Esophagus (tissue), 2 donors: Measurements from ENCODE around the gene ARL10. TPM values are rescaled to one million over a fixed set of nuclear protein-coding genes. Genes with fewer than 3 reads are reported as not detected.

ENCODE experiments used
- H3K27ac ChIP-seq, 2 donors: one replicate each; pipeline ENCODE4 v1.5.1; 2013; ENCODE audit warnings: low read depth in 2 of 2, mild to moderate bottlenecking in 2 of 2, inconsistent platforms in 1 of 2, low read length in 1 of 2, moderate library complexity in 1 of 2
- H3K27me3 ChIP-seq, 2 donors: one replicate each; pipeline ENCODE4 v1.6.1; 2013; ENCODE audit warnings: low read length in 2 of 2, control low read depth in 1 of 2, mild to moderate bottlenecking in 1 of 2; ENCODE audit not compliant: insufficient read depth in 2 of 2, control insufficient read depth in 1 of 2
- H3K36me3 ChIP-seq, 2 donors: one replicate each; pipeline ENCODE4 v1.6.1; 2013; ENCODE audit warnings: low read length in 1 of 2; ENCODE audit not compliant: control insufficient read depth in 2 of 2, insufficient read depth in 2 of 2
- H3K4me1 ChIP-seq, 2 donors: one replicate each; pipeline ENCODE4 v1.6.1; 2013; ENCODE audit warnings: low read length in 1 of 2; ENCODE audit not compliant: control insufficient read depth in 2 of 2, insufficient read depth in 2 of 2
- H3K4me3 ChIP-seq, 2 donors: one replicate each; pipeline ENCODE4 v1.5.1; 2013; ENCODE audit warnings: low read length in 2 of 2, mild to moderate bottlenecking in 2 of 2, low read depth in 1 of 2, moderate library complexity in 1 of 2
- H3K9me3 ChIP-seq, 2 donors: one replicate each; pipeline ENCODE4 v1.6.1; 2013; ENCODE audit warnings: mild to moderate bottlenecking in 2 of 2, low read depth in 1 of 2, low read length in 1 of 2, moderate library complexity in 1 of 2; ENCODE audit not compliant: control insufficient read depth in 2 of 2, insufficient read depth in 1 of 2
- WGBS, 2 donors: extraction: QIAGEN DNeasy Blood & Tissue Kit; methylation state at CpG; one replicate each; pipeline ENCODE4 v1.1.7; 2013; 5-methylcytosine and 5-hydroxymethylcytosine counted together
- polyA plus RNA-seq, 2 donors: library from polyadenylated mRNA; stranded (reverse); fragments of 200-250 nt; gene quantifications; one replicate each; pipeline ENCODE4 v1.2.3, GENCODE V29; 2013
- donor health status: healthy with polysubstance abuse.
- donor health status: Bipolar disorder and iron deficiency.

ARL10 gene
- polyA plus RNA-seq, 2 donors = 2.4 to 3.8 TPM

- 66 to 85% methylated on average over 1 of the region's 1 CpG for WGBS, 2 donors
- Histone ChIP-seq H3K4me1 (no peaks in the 10 kb centered on the region), H3K27ac (no peak overlapping the region), H3K36me3 (no peaks in the 10 kb centered on the region), H3K27me3 (no peaks in the 10 kb centered on the region), H3K9me3 (no peaks in the 10 kb centered on the region), H3K4me3 (no peak overlapping the region)
Measured at GRCh38 chr5:176426876-176427275, 61.6 kb downstream of the ARL10 start.

GRCh38 chr5:176427971-176428370 lies 62.7 kb downstream of the ARL10 start:
- H3K4me1 ChIP-seq = no peaks in the 10 kb centered on the region
- WGBS, 2 donors = 59 to 77% methylated on average over 4 of the region's 4 CpGs

GRCh38 chr5:176429972-176430371 lies 64.7 kb downstream of the ARL10 start:
- Histone ChIP-seq H3K36me3 (no peaks in the 10 kb centered on the region), H3K4me3 (no peak overlapping the region), H3K4me1 (no peaks in the 10 kb centered on the region), H3K9me3 (no peaks in the 10 kb centered on the region), H3K27me3 (no peaks in the 10 kb centered on the region), H3K27ac (no peak overlapping the region)
- WGBS, 2 donors = 66 to 69% methylated on average over 4 of the region's 4 CpGs

More at GRCh38 chr5:176427971-176428370, 62.7 kb downstream of the ARL10 start:
- H3K9me3 ChIP-seq = no peaks in the 10 kb centered on the region
- no peaks in the 10 kb centered on the region for H3K36me3 ChIP-seq
- H3K27me3 ChIP-seq = no peaks in the 10 kb centered on the region
- H3K4me3 ChIP-seq = no peak overlapping the region
- H3K27ac ChIP-seq = no peak overlapping the region

Other genes starting within 250 kb of the ARL10 start
- 1 to 10 TPM; 2.9 to 3.3 TPM for gene SIMC1, start 127.1 kb upstream of the ARL10 start, polyA plus RNA-seq
- gene KIAA1191, start 3.7 kb upstream of the ARL10 start, polyA plus RNA-seq = 10 to 100 TPM; 41.8 to 44.4 TPM
- gene NOP16, start 23.1 kb downstream of the ARL10 start, polyA plus RNA-seq = 10 to 100 TPM; 50.6 to 70.3 TPM
- 100 to 1,000 TPM; 151 to 163 TPM for gene HIGD2A, start 23.3 kb downstream of the ARL10 start, polyA plus RNA-seq
- gene CLTB, start 51.1 kb downstream of the ARL10 start, polyA plus RNA-seq = 100 to 1,000 TPM; 517 to 730 TPM
- 10 to 100 TPM in 1 of 2 donors, 1 to 10 TPM in 1; 9.7 to 12.6 TPM for gene FAF2, start 82.9 kb downstream of the ARL10 start, polyA plus RNA-seq
- 10 to 100 TPM; 12.9 to 24.0 TPM for gene RNF44, start 171.9 kb downstream of the ARL10 start, polyA plus RNA-seq
- gene CDHR2, start 183.9 kb downstream of the ARL10 start, polyA plus RNA-seq = under 1 TPM; 0.01 to 0.08 TPM
- under 1 TPM; 0.43 to 0.72 TPM for gene GPRIN1, start 244.7 kb downstream of the ARL10 start, polyA plus RNA-seq